GM12864 (cell line): ENCODE results near the gene TXN2.
"Not testable (repeated sequence)": the region's sequence is repeated elsewhere in the genome, so short reads cannot be mapped to it uniquely, and the experiment has no call there.

Experiments used
- DNase-seq: peaks from one replicate; pipeline ENCODE4 v3.0.0-alpha.2; 2011; ENCODE audit warnings: low read depth
- H3K4me3 ChIP-seq: 2 replicates; pipeline ENCODE4 v1.5.1; 2011; ENCODE audit warnings: mild to moderate bottlenecking, low read depth, low read length, control low read depth
- CTCF ChIP-seq: IDR thresholded peaks from 2 replicates; pipeline ENCODE4 v1.5.1; 2011; ENCODE audit warnings: low read depth, mild to moderate bottlenecking, moderate library complexity, low read length, control low read depth, inconsistent platforms; ENCODE audit errors: missing control alignments

TXN2 gene

GRCh38 chr22:36454916-36455570 is 26.4 kb downstream of the TXN2 start:
- peak overlapping the region; percentile 59 for H3K4me3 ChIP-seq
- DNase-seq, result peak; percentile 73
- no peak for TF ChIP-seq CTCF

- no peak for TF ChIP-seq CTCF
- no peak overlapping the region for H3K4me3 ChIP-seq
- no peak for DNase-seq
Observed at GRCh38 chr22:36453855-36454378, 27.5 kb downstream of the TXN2 start.

- H3K4me3 ChIP-seq, DNase-seq: not testable (repeated sequence)
Observed at GRCh38 chr22:36452978-36453607, 28.3 kb downstream of the TXN2 start.

GRCh38 chr22:36452250-36452977 is 29.0 kb downstream of the TXN2 start:
- H3K4me3 ChIP-seq, result no peak overlapping the region
- no peak for DNase-seq
- TF ChIP-seq CTCF, result peak; percentile 26

- not testable (repeated sequence) for DNase-seq, H3K4me3 ChIP-seq
Observed at GRCh38 chr22:36450923-36451322, 30.5 kb downstream of the TXN2 start.

- no peak for DNase-seq
- no peak overlapping the region for H3K4me3 ChIP-seq
- TF ChIP-seq CTCF, result no peak
Observed at GRCh38 chr22:36449596-36450175, 31.8 kb downstream of the TXN2 start.

- TF ChIP-seq CTCF, result no peak
- no peak overlapping the region for H3K4me3 ChIP-seq
- DNase-seq, result no peak
Observed at GRCh38 chr22:36447632-36448031, 33.8 kb downstream of the TXN2 start.
